GM18909 (cell line): ENCODE data around the gene ATXN10.

Experiments
- ATAC-seq: cut with Tn5 transposase; IDR thresholded peaks from one replicate; pipeline ENCODE4 v1.9.1; 2021; ENCODE audit warnings: mild to moderate bottlenecking; ENCODE audit not compliant: unreplicated experiment, poor library complexity

ATXN10 gene

GRCh38 chr22:45807156-45807915 lies 135.7 kb downstream of the ATXN10 start:
- ATAC-seq = no peak

GRCh38 chr22:45812910-45813309 lies 141.3 kb downstream of the ATXN10 start:
- no peak for ATAC-seq

GRCh38 chr22:45814198-45814597 lies 142.6 kb downstream of the ATXN10 start:
- no peak for ATAC-seq

GRCh38 chr22:45816776-45817175 lies 145.1 kb downstream of the ATXN10 start:
- ATAC-seq = no peak

- no peak for ATAC-seq
Measured at GRCh38 chr22:45817745-45818423, 146.2 kb downstream of the ATXN10 start.

GRCh38 chr22:45818424-45819085 lies 146.9 kb downstream of the ATXN10 start:
- ATAC-seq = no peak

GRCh38 chr22:45819305-45819704 lies 147.7 kb downstream of the ATXN10 start:
- ATAC-seq = no peak

- ATAC-seq = no peak
Measured at GRCh38 chr22:45823336-45823735, 151.7 kb downstream of the ATXN10 start.

- ATAC-seq = no peak
Measured at GRCh38 chr22:45826520-45826919, 154.9 kb downstream of the ATXN10 start.

GRCh38 chr22:45828841-45829240 lies 157.2 kb downstream of the ATXN10 start:
- ATAC-seq = no peak

- ATAC-seq = no peak
Measured at GRCh38 chr22:45830531-45831245, 159.1 kb downstream of the ATXN10 start.

GRCh38 chr22:45831394-45831793 lies 159.8 kb downstream of the ATXN10 start:
- ATAC-seq = no peak

GRCh38 chr22:45832180-45832579 lies 160.5 kb downstream of the ATXN10 start:
- ATAC-seq = no peak

- ATAC-seq = no peak
Measured at GRCh38 chr22:45832959-45833580, 161.4 kb downstream of the ATXN10 start.

- ATAC-seq = no peak
Measured at GRCh38 chr22:45833613-45834012, 162.0 kb downstream of the ATXN10 start.

GRCh38 chr22:45834241-45834640 lies 162.6 kb downstream of the ATXN10 start:
- ATAC-seq = no peak

- ATAC-seq = no peak
Measured at GRCh38 chr22:45834795-45835194, 163.2 kb downstream of the ATXN10 start.

GRCh38 chr22:45836418-45837169 lies 165.0 kb downstream of the ATXN10 start:
- ATAC-seq = no peak

GRCh38 chr22:45837508-45837907 lies 165.9 kb downstream of the ATXN10 start:
- no peak for ATAC-seq
